Activated naive CD4-positive, alpha-beta T cell treated with anti-CD3 and anti-CD28 coated beads for 36 hours (primary cell): ENCODE measurements around the gene DBP. TPM values are rescaled to one million over a fixed set of nuclear protein-coding genes. Genes with fewer than 3 reads are reported as not detected.

Source experiments
- CTCF ChIA-PET: fragments of 350-600 bp; sonication (Branson Sonifier 250); formaldehyde crosslinking; loops from one replicate; lab custom pipeline; 2021; ENCODE audit warnings: antibody characterized with exemption; lab: Charles Lee
- DNase-seq: peaks from one replicate; pipeline ENCODE4 v3.0.0-alpha.2; 2020
- H3K27ac Mint-ChIP-seq: one replicate; pipeline ENCODE4 v1.8.0; 2021; ENCODE audit warnings: mild to moderate bottlenecking, mixed read lengths
- H3K27me3 Mint-ChIP-seq: one replicate; pipeline ENCODE4 v1.8.0; 2021; ENCODE audit warnings: low read depth, mixed read lengths
- H3K36me3 Mint-ChIP-seq: one replicate; pipeline ENCODE4 v1.8.0; 2021; ENCODE audit warnings: low read depth, mixed read lengths
- H3K4me1 Mint-ChIP-seq: one replicate; pipeline ENCODE4 v1.8.0; 2021; ENCODE audit warnings: low read depth, mixed read lengths
- H3K4me3 Mint-ChIP-seq: one replicate; pipeline ENCODE4 v1.8.0; 2021; ENCODE audit warnings: mild to moderate bottlenecking, moderate library complexity, mixed read lengths
- H3K9me3 Mint-ChIP-seq: one replicate; pipeline ENCODE4 v1.8.0; 2021; ENCODE audit warnings: mixed read lengths
- intact Hi-C: fragments of 100-400 bp; cut with micrococcal nuclease; formaldehyde crosslinking; loops from one replicate; pipeline ENCODE4 v1.15.1; 2023
- total RNA-seq, 2 experiments: library from RNA; stranded (reverse); gene quantifications; one replicate each; pipeline ENCODE4 v1.2.3, GENCODE V29; 2021

Gene DBP
- total RNA-seq, 2 experiments from 2014 or later, result 7.8 to 9.7 TPM

DNA sequence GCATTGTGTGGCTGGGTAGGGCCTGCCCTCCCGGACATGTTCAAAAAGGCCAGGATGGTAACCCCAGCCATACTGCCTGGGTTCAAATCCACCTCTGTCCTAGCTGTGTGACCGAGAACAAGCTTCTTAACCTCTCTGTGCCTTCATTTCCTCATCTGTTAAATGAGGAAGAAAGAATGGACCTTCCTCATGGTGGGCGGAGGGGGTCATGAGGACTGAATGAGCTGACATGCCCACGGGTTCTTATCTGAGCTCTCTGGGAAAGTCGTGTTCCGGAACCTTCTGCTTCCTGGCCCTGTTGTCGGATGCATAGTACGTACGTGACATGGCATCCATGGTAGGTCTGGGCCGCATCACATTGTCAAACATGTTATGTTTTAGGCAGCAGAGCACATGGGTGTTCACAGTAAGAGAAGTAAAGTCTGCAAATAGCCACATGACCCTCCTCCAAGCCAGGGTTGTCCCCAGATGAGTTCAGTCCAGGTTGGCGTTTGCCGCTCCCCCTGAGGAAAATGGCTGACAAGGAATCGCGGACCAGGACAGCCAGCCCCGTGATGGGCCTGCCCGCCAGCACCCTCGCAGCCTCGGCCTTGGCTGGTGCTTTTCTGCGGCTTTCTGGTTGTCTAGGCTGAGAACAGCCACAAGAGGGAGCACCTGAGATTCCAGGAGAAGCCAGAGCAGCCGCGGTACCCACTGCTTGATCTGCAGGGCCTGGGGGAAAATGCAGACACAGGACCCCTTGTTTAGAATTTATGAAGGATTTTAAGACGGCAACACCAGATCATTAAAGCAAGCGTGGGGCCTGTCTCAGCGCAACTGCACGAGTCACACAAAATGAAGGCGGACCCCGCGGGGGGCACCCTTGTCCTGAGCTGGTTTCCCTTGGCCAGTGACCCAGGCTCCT, 38.0 kb upstream of the DBP start:
- intact Hi-C loops, result loop anchor here (1.0 kb wide), 2 partner anchors 29 to 63 kb away; partner anchors contain the start of gene CA11
- Mint-ChIP-seq H3K27me3 (no peaks in the 10 kb centered on the region), H3K4me1 (peaks cover 5% of the 10 kb centered on the region), H3K9me3 (no peaks in the 10 kb centered on the region), H3K27ac (no peak overlapping the region), H3K4me3 (no peak overlapping the region), H3K36me3 (no peaks in the 10 kb centered on the region)
- DNase-seq, result peak; percentile 86
- CTCF ChIA-PET, result interaction anchor here (0.7 to 2.7 kb wide), 14 partner anchors 10 to 226 kb away, joined by 3 to 17 read pairs (median 5); partner anchors contain the start of genes CA11 and FUT2

DNA sequence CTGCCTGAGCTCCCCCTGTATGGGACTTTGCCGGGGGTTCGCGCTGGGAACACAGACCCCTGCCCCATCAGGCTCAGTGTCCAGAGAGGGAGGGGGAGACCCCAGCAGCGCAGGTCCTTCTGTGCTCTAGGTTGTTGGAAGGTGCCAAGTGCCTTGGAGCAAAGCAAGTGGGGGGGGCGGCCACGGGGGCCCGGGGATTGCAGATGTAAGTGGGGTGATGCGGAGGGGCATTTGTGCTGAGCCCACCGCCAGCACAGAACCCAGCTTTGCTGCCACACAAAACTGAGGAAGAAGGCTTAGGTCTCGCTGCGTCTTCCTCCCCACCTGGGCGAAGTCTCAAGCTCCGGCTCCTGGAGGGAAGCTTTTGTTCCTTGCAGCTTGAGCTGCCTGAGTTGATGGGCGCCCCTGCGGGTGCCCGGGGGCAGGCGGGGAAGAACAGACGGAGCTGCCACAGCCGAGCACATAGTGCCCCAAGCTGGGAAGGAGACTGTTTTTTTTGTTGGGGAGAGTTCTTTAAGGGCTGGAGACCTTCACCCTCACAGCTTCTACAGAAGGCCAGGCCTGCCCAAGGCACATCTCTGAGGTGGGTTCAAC, 37.1 kb upstream of the DBP start:
- H3K9me3 Mint-ChIP-seq, result no peaks in the 10 kb centered on the region
- no peak overlapping the region for H3K4me3 Mint-ChIP-seq
- no peak overlapping the region for H3K27ac Mint-ChIP-seq
- no peaks in the 10 kb centered on the region for H3K36me3 Mint-ChIP-seq
- CTCF ChIA-PET, result interaction anchor here (0.7 to 2.7 kb wide), 11 partner anchors 9 to 114 kb away, joined by 3 to 17 read pairs (median 6); partner anchors contain the start of genes CA11 and FUT2
- no peak for DNase-seq
- no peaks in the 10 kb centered on the region for H3K27me3 Mint-ChIP-seq
- H3K4me1 Mint-ChIP-seq, result peaks cover 5% of the 10 kb centered on the region
- intact Hi-C loops, result no loop called here

DNA sequence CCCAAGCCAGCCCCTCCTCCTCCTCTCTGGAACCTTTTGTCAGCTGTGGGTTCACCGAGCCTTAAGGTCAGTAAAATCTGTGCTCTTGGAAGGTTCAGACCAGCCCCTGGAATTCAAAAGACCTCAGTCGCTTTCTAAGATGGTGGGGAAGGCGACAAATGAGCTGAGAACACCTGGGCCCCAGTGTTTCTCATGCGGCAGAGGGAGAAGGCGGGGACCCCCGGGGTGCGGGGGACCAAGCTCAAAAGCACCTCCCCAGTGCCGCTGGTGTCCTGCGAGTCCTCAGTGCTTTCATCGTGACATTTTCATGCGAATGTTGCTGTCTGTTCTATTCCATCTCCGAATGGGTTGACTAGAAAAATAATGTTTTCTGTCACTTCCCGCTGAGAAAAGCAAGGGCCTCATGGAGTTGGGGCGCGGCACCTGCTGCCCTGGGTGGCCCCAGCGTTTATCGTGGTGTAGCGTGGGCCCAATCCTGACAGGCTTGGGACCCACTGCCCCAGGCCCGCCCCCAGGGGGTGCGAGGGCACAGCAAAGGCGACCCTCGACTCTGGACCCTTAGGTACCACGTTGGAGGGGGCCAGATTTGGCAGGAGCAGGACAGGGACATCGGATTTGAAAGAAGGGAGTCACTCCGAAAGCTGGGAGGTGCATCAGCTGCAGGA, 36.4 kb upstream of the DBP start:
- Mint-ChIP-seq H3K9me3 (no peaks in the 10 kb centered on the region), H3K36me3 (no peaks in the 10 kb centered on the region), H3K4me1 (peaks cover 5% of the 10 kb centered on the region), H3K27me3 (no peaks in the 10 kb centered on the region), H3K27ac (no peak overlapping the region), H3K4me3 (no peak overlapping the region)
- DNase-seq, result no peak
- CTCF ChIA-PET, result interaction anchor here (0.6 to 2.6 kb wide), 6 partner anchors 9 to 602 kb away, joined by 5 to 17 read pairs (median 6); partner anchors contain the start of genes CA11 and FUT2
- intact Hi-C loops, result no loop called here

DNA sequence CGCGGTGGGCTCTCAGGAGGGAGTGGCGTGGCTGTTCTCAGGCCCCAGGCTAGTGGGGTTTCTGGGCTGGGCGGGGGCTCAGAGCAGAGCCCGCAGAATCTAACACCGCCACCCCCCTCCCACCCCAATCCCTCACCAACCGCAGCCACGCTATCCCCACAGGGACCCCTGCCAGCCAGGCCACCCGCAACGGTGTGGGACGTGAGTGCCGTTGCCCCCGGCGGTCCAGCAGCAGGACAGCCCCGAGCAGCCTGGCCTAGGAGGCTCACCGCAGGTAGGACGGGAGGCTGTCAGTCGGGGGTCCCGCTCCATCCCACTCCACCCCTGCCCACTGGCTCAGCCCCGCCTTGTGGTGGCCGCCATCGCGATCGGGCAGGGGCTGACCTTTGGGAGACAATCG, 35.8 kb upstream of the DBP start, which contains the start of gene NTN5:
Gene NTN5, minus strand, starts transcription at position 24 of the 400 bp plus-strand sequence. CDS start 2,031 bp downstream, outside the sequence.
- no peaks in the 10 kb centered on the region for H3K36me3 Mint-ChIP-seq
- H3K9me3 Mint-ChIP-seq, result no peaks in the 10 kb centered on the region
- no peaks in the 10 kb centered on the region for H3K27me3 Mint-ChIP-seq
- peaks cover 5% of the 10 kb centered on the region for H3K4me1 Mint-ChIP-seq
- CTCF ChIA-PET, result interaction anchor here (0.6 kb wide), 1 partner anchor 603 kb away, joined by 5 read pairs; no protein-coding TSS in a partner anchor
- no peak within 1 kb of the TSS for H3K4me3 Mint-ChIP-seq
- DNase-seq, result no peak
- no peak within 1 kb of the TSS for H3K27ac Mint-ChIP-seq
- intact Hi-C loops, result no loop called here

DNA sequence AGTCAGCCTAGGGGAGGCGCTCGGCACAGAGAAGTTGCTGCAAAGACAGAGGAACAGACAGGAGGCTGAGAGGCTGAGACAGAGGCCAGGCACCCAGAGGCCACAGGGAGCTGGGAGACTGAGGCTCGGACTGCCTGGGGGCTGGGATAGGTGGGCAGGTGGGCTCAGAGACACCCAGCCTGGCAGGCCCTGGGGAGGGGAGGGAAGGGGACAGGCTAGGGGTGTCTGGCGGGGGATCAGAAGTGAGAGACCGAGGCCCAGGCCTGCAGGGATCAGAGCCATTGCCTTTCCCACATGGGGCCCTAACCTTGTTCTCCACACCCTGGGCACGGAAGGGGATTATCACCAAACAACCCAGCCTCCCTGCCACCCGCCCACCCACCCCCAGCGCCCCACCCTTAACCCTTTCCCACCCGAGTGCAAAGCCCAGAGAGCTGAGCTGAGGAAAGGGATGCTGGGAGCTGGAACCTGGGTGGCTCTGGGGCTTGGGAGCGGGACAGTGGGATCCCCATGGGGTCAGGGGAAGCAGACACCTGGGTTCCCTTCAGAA, 34.3 kb upstream of the DBP start:
- Mint-ChIP-seq H3K4me1 (peaks cover 5% of the 10 kb centered on the region), H3K9me3 (no peaks in the 10 kb centered on the region), H3K27me3 (no peaks in the 10 kb centered on the region), H3K36me3 (no peaks in the 10 kb centered on the region), H3K27ac (no peak overlapping the region), H3K4me3 (no peak overlapping the region)
- no peak for DNase-seq
- CTCF ChIA-PET, result interaction anchor here (0.6 kb wide), 1 partner anchor 28 kb away, joined by 5 read pairs; no protein-coding TSS in a partner anchor
- intact Hi-C loops, result no loop called here

DNA sequence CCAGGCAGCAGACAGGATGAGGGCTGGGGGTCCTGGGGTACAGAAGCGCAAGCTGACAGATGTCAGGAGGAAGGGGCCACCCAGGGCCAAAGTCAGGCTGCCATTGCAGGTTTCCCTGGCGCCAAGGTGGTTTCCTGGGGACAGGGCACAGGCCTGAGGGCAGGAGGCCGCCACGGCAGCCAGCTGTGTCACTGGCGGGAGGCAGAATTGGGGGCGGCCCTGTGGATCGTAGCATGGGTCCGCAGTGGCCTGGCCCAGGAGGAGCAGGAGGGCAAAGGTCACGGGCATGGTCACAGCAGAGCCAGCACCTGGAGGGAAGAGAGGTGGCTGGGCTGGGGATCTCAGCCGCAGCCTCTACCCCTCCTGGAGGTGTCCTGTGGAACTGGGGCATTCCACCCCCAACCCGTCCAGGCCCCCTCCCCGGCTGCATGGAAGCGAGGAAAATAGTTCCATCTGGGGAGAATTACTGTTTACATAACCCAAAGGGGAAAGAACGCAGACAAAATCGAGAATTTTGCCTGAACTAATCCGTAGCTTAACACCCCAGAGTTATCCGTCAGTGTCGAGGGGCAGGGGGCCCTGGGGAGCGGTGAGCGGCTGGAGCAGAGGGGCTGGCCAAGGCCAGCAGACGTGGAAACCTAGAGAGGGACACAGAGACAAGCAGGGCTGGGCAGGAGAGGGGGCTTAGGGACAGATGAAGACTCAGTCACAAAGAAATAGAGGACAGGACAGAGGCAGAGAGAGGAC, 33.7 kb upstream of the DBP start:
- H3K4me3 Mint-ChIP-seq, result no peak overlapping the region
- no peaks in the 10 kb centered on the region for H3K27me3 Mint-ChIP-seq
- no peak for DNase-seq
- H3K9me3 Mint-ChIP-seq, result no peaks in the 10 kb centered on the region
- H3K4me1 Mint-ChIP-seq, result peaks cover 5% of the 10 kb centered on the region
- H3K36me3 Mint-ChIP-seq, result no peaks in the 10 kb centered on the region
- CTCF ChIA-PET, result interaction anchor here (0.6 kb wide), 2 partner anchors 29 to 1327 kb away, joined by 3 to 5 read pairs; no protein-coding TSS in a partner anchor
- intact Hi-C loops, result no loop called here
- no peak overlapping the region for H3K27ac Mint-ChIP-seq

DNA sequence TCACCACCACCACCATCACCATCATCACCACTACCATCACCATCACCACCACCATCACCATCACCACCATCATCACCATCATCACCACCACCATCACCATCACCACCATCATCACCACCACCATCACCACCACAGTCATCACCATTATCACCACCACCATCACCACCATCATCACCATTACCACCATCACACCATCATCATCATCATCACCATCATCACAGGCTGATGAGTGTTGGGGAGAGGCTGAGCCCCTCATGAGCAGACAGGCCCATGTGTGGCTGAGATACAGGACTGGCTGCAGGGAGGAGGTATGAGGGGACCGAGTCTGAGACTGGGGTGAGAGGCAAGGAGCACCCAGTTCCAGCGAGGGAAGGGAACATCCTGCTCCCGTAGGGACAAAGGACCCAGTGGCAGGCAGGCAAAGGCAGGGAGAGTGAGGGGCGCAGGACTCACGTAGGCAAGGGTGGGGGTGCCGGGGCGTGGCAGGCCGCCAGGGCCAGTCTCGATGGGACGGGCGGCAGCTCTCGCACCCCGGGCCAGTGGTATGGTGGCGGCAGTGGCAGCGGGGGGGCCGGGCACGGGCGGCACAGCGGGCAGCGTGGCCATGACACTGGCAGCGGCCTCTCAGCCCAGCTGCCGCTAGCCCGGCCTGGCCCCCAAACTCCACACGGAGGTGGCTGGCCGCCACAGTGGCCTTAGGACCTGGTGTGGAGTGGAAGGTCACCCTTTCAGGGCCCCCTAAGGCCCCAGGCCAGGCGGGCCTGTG, 32.9 kb upstream of the DBP start:
- Mint-ChIP-seq H3K4me3 (no peak overlapping the region), H3K27me3 (no peaks in the 10 kb centered on the region), H3K9me3 (no peaks in the 10 kb centered on the region), H3K36me3 (no peaks in the 10 kb centered on the region), H3K4me1 (peaks cover 1% of the 10 kb centered on the region), H3K27ac (no peak overlapping the region)
- CTCF ChIA-PET, result interaction anchor here (0.6 kb wide), 1 partner anchor 1326 kb away, joined by 3 read pairs; no protein-coding TSS in a partner anchor
- no peak for DNase-seq
- intact Hi-C loops, result no loop called here

DNA sequence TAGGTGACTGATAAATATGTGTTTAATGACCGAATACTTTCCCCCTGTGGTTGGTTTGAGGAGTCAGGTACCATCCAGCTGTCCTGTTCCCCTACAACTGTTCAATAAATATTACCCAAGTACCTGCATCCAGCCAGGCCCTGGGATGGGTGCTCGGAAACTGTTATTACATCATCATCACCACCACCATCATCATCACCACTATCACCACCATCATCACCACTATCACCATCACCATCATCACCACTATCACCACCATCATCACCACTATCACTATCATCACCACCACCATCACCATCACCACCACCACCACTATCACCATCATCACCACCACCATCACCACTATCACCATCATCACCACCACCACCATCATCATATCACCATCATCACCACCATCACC, 31.6 kb upstream of the DBP start:
- intact Hi-C loops, result no loop called here
- Mint-ChIP-seq H3K4me1 (no peaks in the 10 kb centered on the region), H3K9me3 (no peaks in the 10 kb centered on the region), H3K27ac (no peak overlapping the region), H3K36me3 (no peaks in the 10 kb centered on the region), H3K4me3 (no peak overlapping the region), H3K27me3 (no peaks in the 10 kb centered on the region)
- no peak for DNase-seq
- CTCF ChIA-PET, result no interaction called here

DNA sequence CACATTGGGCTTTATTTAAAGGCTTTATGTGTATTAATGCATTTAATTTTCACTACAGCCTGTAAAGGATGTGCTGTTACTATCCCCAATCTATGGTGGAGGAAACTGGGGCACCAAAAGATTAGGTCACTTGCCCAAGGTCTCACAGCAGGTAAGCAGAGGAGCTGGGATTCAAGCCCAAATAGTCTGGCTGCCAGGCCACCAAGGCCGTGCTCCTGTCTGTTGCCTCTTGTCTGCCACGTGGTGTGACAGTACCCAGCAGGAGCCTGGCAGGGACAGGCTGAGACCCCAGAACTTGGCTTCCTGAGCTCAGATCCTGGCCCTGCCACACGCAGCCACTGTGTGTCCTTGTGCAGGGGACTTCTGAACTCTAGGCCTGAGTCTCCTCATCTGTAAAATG, 31.2 kb upstream of the DBP start:
- intact Hi-C loops, result no loop called here
- no peaks in the 10 kb centered on the region for H3K4me1 Mint-ChIP-seq
- H3K4me3 Mint-ChIP-seq, result no peak overlapping the region
- no peaks in the 10 kb centered on the region for H3K36me3 Mint-ChIP-seq
- CTCF ChIA-PET, result no interaction called here
- no peak overlapping the region for H3K27ac Mint-ChIP-seq
- H3K27me3 Mint-ChIP-seq, result no peaks in the 10 kb centered on the region
- H3K9me3 Mint-ChIP-seq, result no peaks in the 10 kb centered on the region
- no peak for DNase-seq

DNA sequence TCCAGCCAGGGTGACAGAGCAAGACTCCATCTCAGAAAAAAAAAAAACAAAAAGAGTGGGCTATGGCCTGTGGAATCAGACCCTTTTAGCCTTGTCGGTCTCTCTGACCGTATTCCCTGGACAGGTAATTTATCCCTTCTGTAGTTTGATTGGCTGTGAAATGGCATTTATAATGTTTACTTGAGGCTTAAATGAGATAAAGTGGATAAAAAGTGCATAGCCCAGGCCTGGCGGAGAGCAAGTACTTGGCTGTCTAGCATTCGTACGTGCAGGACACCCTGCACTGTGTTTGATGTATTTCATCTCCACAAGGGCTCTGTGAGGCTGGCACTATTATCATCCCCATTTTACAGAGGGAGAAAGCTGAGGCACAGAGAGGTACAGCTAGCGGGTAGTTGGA, 28.6 kb upstream of the DBP start:
- DNase-seq, result no peak
- Mint-ChIP-seq H3K9me3 (no peaks in the 10 kb centered on the region), H3K27ac (no peak overlapping the region)

DNA sequence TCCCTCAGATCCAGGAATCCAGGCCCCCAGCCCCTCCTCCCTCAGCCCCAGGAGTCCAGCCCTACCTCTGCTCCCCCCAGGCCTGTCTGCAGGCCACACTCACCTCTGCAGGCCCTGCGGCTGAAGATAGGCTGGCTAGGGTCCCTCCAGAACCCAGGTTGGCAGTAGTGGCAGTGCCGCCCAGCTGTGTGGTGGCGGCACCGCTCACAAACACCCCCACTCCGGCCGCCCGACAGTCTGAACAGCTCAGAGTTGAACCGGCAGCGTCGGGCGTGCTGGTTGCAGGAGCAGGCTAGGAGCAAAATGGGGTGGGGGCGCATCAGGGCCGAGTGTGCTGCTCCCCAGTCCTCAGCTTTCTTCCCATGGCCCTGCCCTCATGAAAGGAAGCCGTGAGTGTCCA, 27.3 kb upstream of the DBP start:
- H3K4me3 Mint-ChIP-seq, result no peak overlapping the region
- CTCF ChIA-PET, result interaction anchor here (0.6 to 1.3 kb wide), 2 partner anchors 10 to 105 kb away, joined by 3 to 7 read pairs; no protein-coding TSS in a partner anchor
- H3K27me3 Mint-ChIP-seq, result no peaks in the 10 kb centered on the region
- peaks cover 8% of the 10 kb centered on the region for H3K4me1 Mint-ChIP-seq
- no peaks in the 10 kb centered on the region for H3K9me3 Mint-ChIP-seq
- intact Hi-C loops, result no loop called here
- H3K36me3 Mint-ChIP-seq, result no peaks in the 10 kb centered on the region
- no peak overlapping the region for H3K27ac Mint-ChIP-seq
- DNase-seq, result no peak

More for the DNA sequence above, 28.6 kb upstream of the DBP start:
- H3K36me3 Mint-ChIP-seq, result no peaks in the 10 kb centered on the region
- peaks cover 6% of the 10 kb centered on the region for H3K4me1 Mint-ChIP-seq
- CTCF ChIA-PET, result interaction anchor here (1.3 kb wide), 1 partner anchor 9 kb away, joined by 7 read pairs; no protein-coding TSS in a partner anchor
- no peaks in the 10 kb centered on the region for H3K27me3 Mint-ChIP-seq
- no peak overlapping the region for H3K4me3 Mint-ChIP-seq
- intact Hi-C loops, result no loop called here
